Glutamatergic neuron (in vitro differentiated cells): ENCODE data around the gene SLIT3. TPM values are rescaled to one million over a fixed set of nuclear protein-coding genes. Genes with fewer than 3 reads are reported as not detected.
"Not testable (repeated sequence)": the region's sequence is repeated elsewhere in the genome, so short reads cannot be mapped to it uniquely, and the experiment has no call there.

Source experiments
- DNase-seq: peaks from one replicate; pipeline ENCODE4 v3.0.0; 2022
- H3K27ac Mint-ChIP-seq: one replicate; pipeline ENCODE4 v1.8.0; 2020; ENCODE audit warnings: mild to moderate bottlenecking, mixed read lengths, inconsistent platforms; ENCODE audit not compliant: unreplicated experiment
- H3K27me3 Mint-ChIP-seq: one replicate; pipeline ENCODE4 v1.8.0; 2020; ENCODE audit warnings: mild to moderate bottlenecking, moderate library complexity, mixed read lengths, inconsistent platforms; ENCODE audit not compliant: unreplicated experiment
- H3K36me3 Mint-ChIP-seq: one replicate; pipeline ENCODE4 v1.8.0; 2020; ENCODE audit warnings: mild to moderate bottlenecking, mixed read lengths, inconsistent platforms; ENCODE audit not compliant: unreplicated experiment
- H3K4me1 Mint-ChIP-seq: one replicate; pipeline ENCODE4 v1.8.0; 2020; ENCODE audit warnings: mild to moderate bottlenecking, low read depth, mixed read lengths, inconsistent platforms; ENCODE audit not compliant: unreplicated experiment
- H3K4me3 Mint-ChIP-seq: one replicate; pipeline ENCODE4 v1.8.0; 2020; ENCODE audit warnings: mild to moderate bottlenecking, mixed read lengths, inconsistent platforms; ENCODE audit not compliant: unreplicated experiment
- H3K9me3 Mint-ChIP-seq: one replicate; pipeline ENCODE4 v1.8.0; 2020; ENCODE audit warnings: mild to moderate bottlenecking, moderate library complexity, mixed read lengths, inconsistent platforms; ENCODE audit not compliant: unreplicated experiment
- CTCF ChIP-seq: fragments of 200-600 bp; sonication (generic); IDR thresholded peaks from one replicate; pipeline ENCODE4 v1.5.0; 2021; ENCODE audit not compliant: partially characterized antibody, unreplicated experiment
- total RNA-seq: library from RNA; stranded (reverse); fragmentation: NEBNext Ultra II Directional; extraction: Animal tissue kit (Norgen Biotek cat#: 25700); gene quantifications from one replicate; pipeline ENCODE4 v1.2.1, GENCODE V29; 2021; ENCODE audit not compliant: unreplicated experiment

Gene SLIT3
- total RNA-seq, 1 donor from 2014 or later = 11.5 TPM

GRCh38 chr5:168746893-168747640, 553.9 kb downstream of the SLIT3 start:
- Mint-ChIP-seq H3K9me3 (peaks cover 4% of the 10 kb centered on the region), H3K27ac (peak overlapping the region; percentile 18), H3K27me3 (no peaks in the 10 kb centered on the region), H3K4me3 (no peak overlapping the region), H3K36me3 (peaks cover 20% of the 10 kb centered on the region), H3K4me1 (peaks cover 4% of the 10 kb centered on the region)
- TF ChIP-seq CTCF = no peak
- no peak for DNase-seq

GRCh38 chr5:168746126-168746892, 554.6 kb downstream of the SLIT3 start:
- H3K36me3 Mint-ChIP-seq = peaks cover 20% of the 10 kb centered on the region
- not testable (repeated sequence) for H3K27me3 Mint-ChIP-seq, H3K27ac Mint-ChIP-seq, H3K4me3 Mint-ChIP-seq, H3K4me1 Mint-ChIP-seq, H3K9me3 Mint-ChIP-seq, DNase-seq

- H3K27me3 Mint-ChIP-seq = no peaks in the 10 kb centered on the region
- peaks cover 2% of the 10 kb centered on the region for H3K9me3 Mint-ChIP-seq
- DNase-seq = no peak
- no peak overlapping the region for H3K27ac Mint-ChIP-seq
- H3K4me1 Mint-ChIP-seq = peaks cover 4% of the 10 kb centered on the region
- peaks cover 16% of the 10 kb centered on the region for H3K36me3 Mint-ChIP-seq
- no peak for TF ChIP-seq CTCF
- no peak overlapping the region for H3K4me3 Mint-ChIP-seq
Observed at GRCh38 chr5:168743617-168744016, 557.3 kb downstream of the SLIT3 start.

- not testable (repeated sequence) for H3K27me3 Mint-ChIP-seq, H3K4me3 Mint-ChIP-seq, DNase-seq, H3K4me1 Mint-ChIP-seq, H3K27ac Mint-ChIP-seq, H3K9me3 Mint-ChIP-seq
- H3K36me3 Mint-ChIP-seq = peaks cover 16% of the 10 kb centered on the region
Observed at GRCh38 chr5:168742311-168742710, 558.6 kb downstream of the SLIT3 start.

- DNase-seq = no peak
- H3K27me3 Mint-ChIP-seq = no peaks in the 10 kb centered on the region
- peaks cover 5% of the 10 kb centered on the region for H3K4me1 Mint-ChIP-seq
- H3K27ac Mint-ChIP-seq = no peak overlapping the region
- H3K36me3 Mint-ChIP-seq = peaks cover 15% of the 10 kb centered on the region
- H3K4me3 Mint-ChIP-seq = no peak overlapping the region
- peaks cover 1% of the 10 kb centered on the region for H3K9me3 Mint-ChIP-seq
- TF ChIP-seq CTCF = no peak
Observed at GRCh38 chr5:168740811-168741213, 560.1 kb downstream of the SLIT3 start.
